Measurements from ENCODE around the gene ADGRF1. TPM values are rescaled to one million over a fixed set of nuclear protein-coding genes. Genes with fewer than 3 reads are reported as not detected.

The ADGRF1 gene
- total and polyA plus RNA-seq, 2 donors from 2014 or later: 28.6 to 58.8 TPM

DNA sequence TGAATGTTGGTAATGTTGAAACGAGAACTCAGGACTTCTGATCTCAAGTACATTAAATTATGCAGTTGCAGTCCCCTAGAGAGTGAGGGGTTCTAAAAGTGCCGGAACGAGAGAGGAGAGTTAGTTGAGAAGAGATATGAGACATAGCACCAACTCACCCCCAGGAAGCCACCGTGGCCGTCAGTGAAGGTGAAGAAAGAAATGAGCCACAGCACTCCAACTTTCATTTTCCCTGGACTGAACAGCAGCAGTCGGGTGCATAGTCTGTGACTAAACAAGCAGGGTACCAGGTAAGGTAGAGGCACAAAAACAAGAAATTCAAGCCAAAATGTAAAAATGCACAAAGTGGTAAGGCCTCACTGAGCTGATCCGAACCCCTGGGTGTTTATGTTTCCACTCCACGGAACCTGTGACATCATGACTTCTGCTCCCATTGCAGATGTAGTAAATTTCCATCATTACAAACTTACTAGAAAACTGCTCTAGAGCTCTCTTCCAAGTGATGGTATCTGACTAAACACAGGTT lies 13.2 kb downstream of the ADGRF1 start:
- FAIRE-seq: no peak
- H3K4me3 ChIP-seq (ENCODE audit: low read length in 3 of 3): peak overlapping the region in 2 of 3 donors; percentile 3 to 47
- no peaks in the 10 kb centered on the region for H3K36me3 ChIP-seq (ENCODE audit: control insufficient read depth in 2 of 3, insufficient read depth in 3 of 3, low read length in 3 of 3)
- no peaks in the 10 kb centered on the region for H3K9me3 ChIP-seq (ENCODE audit: control insufficient read depth in 2 of 3, insufficient read depth in 1 of 3, low read length in 3 of 3)
- H3K4me1 ChIP-seq (ENCODE audit: control insufficient read depth in 2 of 3, insufficient read depth in 2 of 3, low read depth in 1 of 3, low read length in 3 of 3): peaks cover 0 to 5% (median 0%) of the 10 kb centered on the region in 3 donors
- no peak overlapping the region for H3K27ac ChIP-seq (ENCODE audit: low read depth in 2 of 2, low read length in 2 of 2)
- peak overlapping the region in 1 of 3 donors; percentile 42 for H3K9ac ChIP-seq (ENCODE audit: low read length in 3 of 3)
- DNase-seq: peak in 1 of 5 donors; percentile 33
- intact Hi-C loops (cut with DNase I): no loop called here
- TF ChIP-seq, protein P1, sequence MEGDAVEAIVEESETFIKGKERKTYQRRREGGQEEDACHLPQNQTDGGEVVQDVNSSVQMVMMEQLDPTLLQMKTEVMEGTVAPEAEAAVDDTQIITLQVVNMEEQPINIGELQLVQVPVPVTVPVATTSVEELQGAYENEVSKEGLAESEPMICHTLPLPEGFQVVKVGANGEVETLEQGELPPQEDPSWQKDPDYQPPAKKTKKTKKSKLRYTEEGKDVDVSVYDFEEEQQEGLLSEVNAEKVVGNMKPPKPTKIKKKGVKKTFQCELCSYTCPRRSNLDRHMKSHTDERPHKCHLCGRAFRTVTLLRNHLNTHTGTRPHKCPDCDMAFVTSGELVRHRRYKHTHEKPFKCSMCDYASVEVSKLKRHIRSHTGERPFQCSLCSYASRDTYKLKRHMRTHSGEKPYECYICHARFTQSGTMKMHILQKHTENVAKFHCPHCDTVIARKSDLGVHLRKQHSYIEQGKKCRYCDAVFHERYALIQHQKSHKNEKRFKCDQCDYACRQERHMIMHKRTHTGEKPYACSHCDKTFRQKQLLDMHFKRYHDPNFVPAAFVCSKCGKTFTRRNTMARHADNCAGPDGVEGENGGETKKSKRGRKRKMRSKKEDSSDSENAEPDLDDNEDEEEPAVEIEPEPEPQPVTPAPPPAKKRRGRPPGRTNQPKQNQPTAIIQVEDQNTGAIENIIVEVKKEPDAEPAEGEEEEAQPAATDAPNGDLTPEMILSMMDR (IDR thresholded peaks at IDR 0.05; ENCODE audit: borderline replicate concordance, extremely low read depth, insufficient read depth): no peak
- no peaks in the 10 kb centered on the region for H3K27me3 ChIP-seq (ENCODE audit: control insufficient read depth, insufficient read depth, low read length)

DNA sequence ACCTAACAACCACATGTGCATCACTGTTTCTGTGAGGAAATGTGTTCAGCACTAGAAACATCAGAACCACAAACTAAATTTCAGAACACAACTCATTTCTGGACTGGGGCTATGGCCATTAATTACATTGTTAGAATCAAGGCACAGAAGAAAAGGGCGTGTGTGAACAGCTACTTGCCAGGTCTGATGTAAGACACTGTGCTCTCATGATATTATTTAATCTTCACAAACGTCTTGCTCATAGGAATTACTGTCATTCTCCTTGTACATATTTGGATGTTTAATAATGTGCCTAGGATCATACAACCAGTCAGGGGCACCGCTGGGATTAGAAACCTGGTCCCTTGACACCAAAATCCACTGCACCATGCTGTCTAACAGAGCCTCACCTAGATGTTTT lies 14.8 kb downstream of the ADGRF1 start:
- DNase-seq (no peak), FAIRE-seq (no peak)
- no peaks in the 10 kb centered on the region for H3K4me1 ChIP-seq (ENCODE audit: control insufficient read depth in 2 of 3, insufficient read depth in 2 of 3, low read depth in 1 of 3, low read length in 3 of 3)
- no peak overlapping the region for H3K4me3 ChIP-seq (ENCODE audit: low read length in 3 of 3)
- no peak overlapping the region for H3K9ac ChIP-seq (ENCODE audit: low read length in 3 of 3)
- no peaks in the 10 kb centered on the region for H3K27me3 ChIP-seq (ENCODE audit: control insufficient read depth, insufficient read depth, low read length)
- no peaks in the 10 kb centered on the region for H3K9me3 ChIP-seq (ENCODE audit: control insufficient read depth in 2 of 3, insufficient read depth in 1 of 3, low read length in 3 of 3)
- intact Hi-C loops (cut with DNase I): no loop called here
- no peak overlapping the region for H3K27ac ChIP-seq (ENCODE audit: low read depth in 2 of 2, low read length in 2 of 2)
- no peaks in the 10 kb centered on the region for H3K36me3 ChIP-seq (ENCODE audit: control insufficient read depth in 2 of 3, insufficient read depth in 3 of 3, low read length in 3 of 3)
- TF ChIP-seq, protein P1 (IDR thresholded peaks at IDR 0.05; ENCODE audit: borderline replicate concordance, extremely low read depth, insufficient read depth): no peak

DNA sequence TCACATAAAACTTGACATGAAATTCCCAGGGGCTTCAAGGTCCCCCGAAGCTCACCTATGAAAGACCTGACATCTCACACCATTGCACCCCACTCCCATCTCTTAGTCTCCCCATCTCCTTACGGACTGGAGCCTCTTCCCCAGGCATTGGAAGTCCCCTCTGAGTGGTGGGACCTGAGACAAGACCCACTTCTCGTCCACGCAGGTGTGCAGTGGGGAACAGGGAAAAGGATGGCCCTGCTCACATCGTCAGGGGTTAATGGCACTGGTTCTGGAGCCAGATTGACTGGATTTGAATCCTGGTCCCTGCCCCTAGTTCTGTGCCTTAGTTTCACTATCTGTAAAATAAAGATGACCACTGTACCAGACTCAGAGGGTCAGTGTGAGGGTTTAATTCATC lies 15.5 kb downstream of the ADGRF1 start:
- DNase-seq (no peak), FAIRE-seq (no peak)
- Histone ChIP-seq H3K4me1 (ENCODE audit: control insufficient read depth in 2 of 3, insufficient read depth in 2 of 3, low read depth in 1 of 3, low read length in 3 of 3) (no peaks in the 10 kb centered on the region), H3K27me3 (ENCODE audit: control insufficient read depth, insufficient read depth, low read length) (no peaks in the 10 kb centered on the region), H3K27ac (ENCODE audit: low read depth in 2 of 2, low read length in 2 of 2) (no peak overlapping the region), H3K4me3 (ENCODE audit: low read length in 3 of 3) (no peak overlapping the region), H3K9me3 (ENCODE audit: control insufficient read depth in 2 of 3, insufficient read depth in 1 of 3, low read length in 3 of 3) (no peaks in the 10 kb centered on the region), H3K9ac (ENCODE audit: low read length in 3 of 3) (no peak overlapping the region), H3K36me3 (ENCODE audit: control insufficient read depth in 2 of 3, insufficient read depth in 3 of 3, low read length in 3 of 3) (no peaks in the 10 kb centered on the region)
- intact Hi-C loops (cut with DNase I): no loop called here
- TF ChIP-seq, protein P1 (IDR thresholded peaks at IDR 0.05; ENCODE audit: borderline replicate concordance, extremely low read depth, insufficient read depth): no peak

DNA sequence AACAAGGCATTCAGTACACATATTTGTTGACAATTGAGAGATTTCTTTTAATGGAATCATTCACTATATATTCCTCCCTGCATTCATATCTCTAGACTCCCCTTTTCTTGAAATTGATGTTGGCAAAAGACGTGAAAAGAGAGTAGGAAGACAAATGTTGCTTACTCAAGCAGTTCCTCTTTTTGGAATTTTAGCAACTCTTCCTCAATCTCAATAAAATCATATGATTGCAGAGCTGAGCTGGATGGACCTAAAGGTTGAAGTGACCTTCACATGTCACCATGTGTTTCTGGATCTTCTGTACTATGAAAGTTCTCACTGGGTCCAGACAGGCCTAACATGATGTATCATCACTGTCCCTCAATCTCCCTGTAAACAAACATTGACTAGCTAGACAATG lies 18.6 kb downstream of the ADGRF1 start:
- H3K27ac ChIP-seq (ENCODE audit: low read depth in 2 of 2, low read length in 2 of 2): no peak overlapping the region
- H3K27me3 ChIP-seq (ENCODE audit: control insufficient read depth, insufficient read depth, low read length): no peaks in the 10 kb centered on the region
- TF ChIP-seq, protein P1 (IDR thresholded peaks at IDR 0.05; ENCODE audit: borderline replicate concordance, extremely low read depth, insufficient read depth): no peak
- intact Hi-C loops (cut with DNase I): no loop called here
- no peaks in the 10 kb centered on the region for H3K4me1 ChIP-seq (ENCODE audit: control insufficient read depth in 2 of 3, insufficient read depth in 2 of 3, low read depth in 1 of 3, low read length in 3 of 3)
- DNase-seq (no peak), FAIRE-seq (no peak)
- no peaks in the 10 kb centered on the region for H3K9me3 ChIP-seq (ENCODE audit: control insufficient read depth in 2 of 3, insufficient read depth in 1 of 3, low read length in 3 of 3)
- no peak overlapping the region for H3K4me3 ChIP-seq (ENCODE audit: low read length in 3 of 3)
- H3K36me3 ChIP-seq (ENCODE audit: control insufficient read depth in 2 of 3, insufficient read depth in 3 of 3, low read length in 3 of 3): no peaks in the 10 kb centered on the region
- H3K9ac ChIP-seq (ENCODE audit: low read length in 3 of 3): no peak overlapping the region
